Measurements from ENCODE around the gene CYBC1. TPM values are rescaled to one million over a fixed set of nuclear protein-coding genes. Genes with fewer than 3 reads are reported as not detected.

CYBC1 gene
- total and polyA plus RNA-seq, 2 of the 8 experiments (the other 6 are each of a cell fraction or from before 2014, with no cell fraction given), result 74.6 to 81.4 TPM

DNA sequence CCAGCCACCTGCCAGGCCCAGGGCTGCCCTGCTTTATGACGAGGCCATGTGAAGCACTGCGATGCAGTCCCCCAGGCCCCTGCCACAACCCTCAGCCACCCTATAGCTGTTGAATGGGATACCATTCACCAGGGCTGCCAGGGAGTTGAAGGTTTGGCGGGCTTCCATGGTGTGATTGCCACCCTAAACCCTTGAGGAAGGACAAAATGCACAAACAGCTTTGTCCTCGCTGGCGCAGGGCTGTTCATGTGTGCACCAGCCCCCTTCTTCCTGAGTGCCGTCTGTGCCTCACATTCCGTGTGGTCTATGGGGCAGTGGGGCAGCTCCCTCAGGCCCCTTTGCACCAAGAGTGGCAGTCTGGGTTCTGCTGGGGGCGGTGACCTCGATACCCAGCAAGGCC is 33.3 kb upstream of the CYBC1 start:
- H4K5ac ChIP-seq (ENCODE audit: insufficient read length, low read depth, low read length), result no peak overlapping the region
- H4K8ac ChIP-seq (ENCODE audit: extremely low read depth, insufficient read depth, low read length), result no peak overlapping the region
- no peak overlapping the region for H2AFZ ChIP-seq (ENCODE audit: low read length)
- CTCF ChIA-PET (ENCODE audit: partially characterized antibody), result interaction anchor here (0.8 to 1.3 kb wide), 3 partner anchors 27 to 97 kb away, joined by 3 to 4 read pairs (median 4); no protein-coding TSS in a partner anchor
- no peak overlapping the region for H2BK120ac ChIP-seq (replicated peaks; ENCODE audit: low read depth, low read length)
- H3K4me2 ChIP-seq (ENCODE audit: insufficient read depth in 1 of 2, low read depth in 2 of 2, low read length in 2 of 2), result no peak overlapping the region
- H3K9ac ChIP-seq (replicated peaks in 1 of 4; ENCODE audit: extremely low read depth in 1 of 4, low read depth in 3 of 4, low read length in 3 of 4), result no peak overlapping the region
- H2BK20ac ChIP-seq (ENCODE audit: low read length), result no peak overlapping the region
- H3K23me2 ChIP-seq (ENCODE audit: low read depth, low read length), result no peaks in the 10 kb centered on the region
- no peak overlapping the region for H3K18ac ChIP-seq (ENCODE audit: extremely low read depth, low read length)
- H3K79me2 ChIP-seq (ENCODE audit: control insufficient read depth in 1 of 2, insufficient read depth in 2 of 2, low read length in 2 of 2), result no peaks in the 10 kb centered on the region
- no peaks in the 10 kb centered on the region for H3K27me3 ChIP-seq (replicated peaks in 1 of 4; ENCODE audit: control insufficient read depth in 3 of 4, extremely low read depth in 1 of 4, insufficient read depth in 3 of 4, low read length in 3 of 4)
- H3K79me1 ChIP-seq (ENCODE audit: low read depth, low read length), result no peaks in the 10 kb centered on the region
- peaks cover 20 to 57% (median 45%) of the 10 kb centered on the region in 4 experiments; a peak in 7 of 8 replicates for H3K36me3 ChIP-seq (ENCODE audit: control insufficient read depth in 2 of 4, insufficient read depth in 4 of 4, low read length in 3 of 4)
- H3K14ac ChIP-seq (ENCODE audit: insufficient read length), result no peak overlapping the region
- DNase-seq (ENCODE audit: low read depth in 1 of 2, low spot score in 2 of 2), result no peak
- H3K27ac ChIP-seq (ENCODE audit: low read depth, low read length), result no peak overlapping the region
- TF ChIP-seq JUND (IDR thresholded peaks at IDR 0.05; ENCODE audit: low read length), result no peak
- no peak for TF ChIP-seq JUN (IDR thresholded peaks at IDR 0.05; ENCODE audit: low read depth, low read length)
- TF ChIP-seq CHD2 (IDR thresholded peaks at IDR 0.05; ENCODE audit: low read length), result no peak
- no peak for TF ChIP-seq BACH1 (IDR thresholded peaks at IDR 0.05; ENCODE audit: low read length)
- TF ChIP-seq GTF2F1 (IDR thresholded peaks at IDR 0.05; ENCODE audit: borderline replicate concordance, low read depth, low read length), result no peak
- TF ChIP-seq RBBP5 (IDR thresholded peaks at IDR 0.05; ENCODE audit: borderline replicate concordance, low read depth, low read length), result no peak
- TF ChIP-seq, protein P1, sequence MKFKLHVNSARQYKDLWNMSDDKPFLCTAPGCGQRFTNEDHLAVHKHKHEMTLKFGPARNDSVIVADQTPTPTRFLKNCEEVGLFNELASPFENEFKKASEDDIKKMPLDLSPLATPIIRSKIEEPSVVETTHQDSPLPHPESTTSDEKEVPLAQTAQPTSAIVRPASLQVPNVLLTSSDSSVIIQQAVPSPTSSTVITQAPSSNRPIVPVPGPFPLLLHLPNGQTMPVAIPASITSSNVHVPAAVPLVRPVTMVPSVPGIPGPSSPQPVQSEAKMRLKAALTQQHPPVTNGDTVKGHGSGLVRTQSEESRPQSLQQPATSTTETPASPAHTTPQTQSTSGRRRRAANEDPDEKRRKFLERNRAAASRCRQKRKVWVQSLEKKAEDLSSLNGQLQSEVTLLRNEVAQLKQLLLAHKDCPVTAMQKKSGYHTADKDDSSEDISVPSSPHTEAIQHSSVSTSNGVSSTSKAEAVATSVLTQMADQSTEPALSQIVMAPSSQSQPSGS (IDR thresholded peaks at IDR 0.05; ENCODE audit: low read length), result no peak
- no peak for TF ChIP-seq RFX5 (IDR thresholded peaks at IDR 0.05; ENCODE audit: borderline replicate concordance, low read depth, low read length)
- no peak for TF ChIP-seq HDAC6 (IDR thresholded peaks at IDR 0.05; ENCODE audit: low read depth, low read length)
- TF ChIP-seq HDAC2 (IDR thresholded peaks at IDR 0.05; ENCODE audit: borderline replicate concordance in 1 of 2, low read depth in 2 of 2, low read length in 2 of 2), result no peak
- H2AK5ac ChIP-seq (ENCODE audit: low read depth, low read length), result no peak overlapping the region
- no peaks in the 10 kb centered on the region for H3K4me1 ChIP-seq (replicated peaks in 1 of 4; ENCODE audit: control insufficient read depth in 3 of 4, insufficient read depth in 4 of 4, low read length in 3 of 4)
- no peak overlapping the region for H2BK5ac ChIP-seq (ENCODE audit: low read depth, low read length)
- POLR2A ChIA-PET (ENCODE audit: partially characterized antibody), result interaction anchor here (0.9 to 1.5 kb wide), 2 partner anchors 11 to 25 kb away, joined by 3 read pairs; no protein-coding TSS in a partner anchor
- H3K9me3 ChIP-seq (ENCODE audit: insufficient read depth in 2 of 2, low read depth in 1 of 2, low read length in 1 of 2), result no peaks in the 10 kb centered on the region
- H3K4ac ChIP-seq (replicated peaks; ENCODE audit: insufficient read length, low read depth, low read length), result no peak overlapping the region
- FAIRE-seq, result no peak
- no peak overlapping the region for H3K4me3 ChIP-seq (ENCODE audit: extremely low read depth in 1 of 4, insufficient read depth in 2 of 4, low read depth in 3 of 4, low read length in 4 of 4)
- no peak overlapping the region for H2BK12ac ChIP-seq (ENCODE audit: low read depth, low read length)
- H3K56ac ChIP-seq (replicated peaks; ENCODE audit: insufficient read length, low read depth, low read length), result no peak overlapping the region
- H2BK15ac ChIP-seq (ENCODE audit: low read length), result no peak overlapping the region
- 87% methylated on average over 9 of the region's 9 CpGs; no CpG with 5 or more reads in 1 of the 2 experiments for WGBS, 2 experiments (ENCODE audit: extremely low coverage in 1 of 2, insufficient coverage in 1 of 2, insufficient read length in 1 of 2, insufficient replicate concordance in 2 of 2, low coverage in 1 of 2, low lambda C conversion rate in 2 of 2, missing lambda C conversion rate in 1 of 2)
- peaks cover 3 to 4% of the 10 kb centered on the region in 2 experiments for H4K20me1 ChIP-seq (replicated peaks in 1 of 2; ENCODE audit: control insufficient read depth in 1 of 2, insufficient read depth in 2 of 2, low read length in 2 of 2)
- H3K23ac ChIP-seq (ENCODE audit: insufficient read length), result no peak overlapping the region
- H4K91ac ChIP-seq (replicated peaks; ENCODE audit: insufficient read length, low read length), result no peak overlapping the region

Data from H1 (cell line).